CD4-positive, alpha-beta memory T cell (primary cell): ENCODE data around the gene CRELD2. TPM values are rescaled to one million over a fixed set of nuclear protein-coding genes. Genes with fewer than 3 reads are reported as not detected.
A peak's percentile ranks its signal among the peaks of the same experiment; 100 is the strongest.

Source experiments
- CTCF ChIA-PET: fragments of 350-600 bp; sonication (Branson Sonifier 250); formaldehyde crosslinking; loops from one replicate; lab custom pipeline; 2021; ENCODE audit warnings: inconsistent platforms; ENCODE audit not compliant: partially characterized antibody; lab: Charles Lee
- POLR2A ChIA-PET: fragments of 350-600 bp; sonication (Branson Sonifier 250); formaldehyde crosslinking; loops from one replicate; lab custom pipeline; 2021; ENCODE audit not compliant: partially characterized antibody; lab: Charles Lee
- DNase-seq, 5 donors: peaks; one replicate each; pipeline versions ENCODE4 v3.0.0 to v3.0.0-alpha.2; 2020 to 2022; ENCODE audit warnings: mixed read lengths in 1 of 5
- H3K27ac ChIP-seq: one replicate; pipeline ENCODE4 v1.7.0; 2013; ENCODE audit warnings: low read depth, low read length
- H3K27me3 ChIP-seq: 2 replicates; pipeline ENCODE4 v1.7.0; 2013; ENCODE audit warnings: mild to moderate bottlenecking, low read length, moderate library complexity; ENCODE audit not compliant: insufficient read depth
- H3K36me3 ChIP-seq: 2 replicates; pipeline ENCODE4 v1.7.0; 2013; ENCODE audit warnings: mild to moderate bottlenecking, low read length, moderate library complexity; ENCODE audit not compliant: insufficient read depth
- H3K4me1 ChIP-seq: 2 replicates; pipeline ENCODE4 v1.7.0; 2013; ENCODE audit warnings: mild to moderate bottlenecking, low read length, moderate library complexity; ENCODE audit not compliant: insufficient read depth
- H3K4me3 ChIP-seq, 2 donors: one replicate each; pipeline ENCODE4 v1.7.0; 2013; ENCODE audit warnings: low read length in 2 of 2, mild to moderate bottlenecking in 1 of 2
- H3K9me3 ChIP-seq, 2 donors: one replicate each; pipeline ENCODE4 v1.7.0; 2013; ENCODE audit warnings: low read length in 2 of 2, control low read depth in 1 of 2; ENCODE audit not compliant: control insufficient read depth in 1 of 2
- H3K27ac Mint-ChIP-seq, 7 donors: one replicate each; pipeline ENCODE4 v1.8.0; 2020 to 2021; ENCODE audit warnings: mixed read lengths in 7 of 7, mild to moderate bottlenecking in 6 of 7, inconsistent platforms in 3 of 7, moderate library complexity in 3 of 7
- H3K27me3 Mint-ChIP-seq, 2 donors: one replicate each; pipeline ENCODE4 v1.8.0; 2020 to 2021; ENCODE audit warnings: mixed read lengths in 2 of 2
- H3K36me3 Mint-ChIP-seq, 2 donors: one replicate each; pipeline ENCODE4 v1.8.0; 2020 to 2021; ENCODE audit warnings: mixed read lengths in 2 of 2, inconsistent platforms in 1 of 2, mild to moderate bottlenecking in 1 of 2
- H3K4me1 Mint-ChIP-seq, 4 donors: one replicate each; pipeline ENCODE4 v1.8.0; 2020 to 2021; ENCODE audit warnings: mixed read lengths in 4 of 4, mild to moderate bottlenecking in 1 of 4
- H3K4me3 Mint-ChIP-seq, 8 donors: one replicate each; pipeline ENCODE4 v1.8.0; 2020 to 2021; ENCODE audit warnings: mixed read lengths in 8 of 8, mild to moderate bottlenecking in 7 of 8, moderate library complexity in 6 of 8, inconsistent platforms in 3 of 8
- H3K9me3 Mint-ChIP-seq, 8 donors: one replicate each; pipeline ENCODE4 v1.8.0; 2020 to 2021; ENCODE audit warnings: mixed read lengths in 8 of 8, mild to moderate bottlenecking in 5 of 8, inconsistent platforms in 3 of 8, moderate library complexity in 1 of 8
- intact Hi-C: fragments of 100-400 bp; cut with micrococcal nuclease; formaldehyde crosslinking; loops from one replicate; pipeline ENCODE4 v1.15.1; 2023
- polyA plus RNA-seq, 2 donors: library from polyadenylated mRNA; unstranded; fragments of 300-500 nt; fragmentation: Illumina TruSeq; gene quantifications; one replicate each; pipeline ENCODE4 v1.2.3, GENCODE V29; 2021
- total RNA-seq, 2 experiments: library from RNA; stranded (reverse); gene quantifications; one replicate each; pipeline ENCODE4 v1.2.3, GENCODE V29; 2021

The CRELD2 gene
- total and polyA plus RNA-seq, 4 experiments from 2014 or later, result 36.0 to 46.1 (median 38.2) TPM

DNA sequence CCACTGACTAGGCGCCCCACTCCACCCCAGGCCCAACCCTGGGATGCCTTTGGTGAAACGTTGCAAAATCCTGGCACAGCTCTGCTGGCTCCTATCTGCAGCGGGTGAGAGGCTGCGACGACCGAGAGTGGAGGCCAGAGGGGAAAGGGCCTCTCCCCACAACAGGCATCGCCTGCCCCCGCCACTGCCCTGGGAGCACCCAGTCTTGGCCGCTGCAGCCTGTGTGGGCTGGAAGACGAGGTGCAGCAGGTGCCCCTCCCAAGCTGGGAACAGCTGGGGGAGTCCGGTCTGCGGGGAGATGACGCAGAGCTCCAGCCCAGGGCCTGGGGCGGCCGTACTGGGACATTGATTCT is 38.0 kb downstream of the CRELD2 start:
- H3K4me3 ChIP-seq, result no peak overlapping the region
- Mint-ChIP-seq H3K9me3 (peaks cover 0 to 2% (median 0%) of the 10 kb centered on the region in 8 donors), H3K4me1 (peaks cover 0 to 15% (median 5%) of the 10 kb centered on the region in 4 donors), H3K36me3 (peaks cover 0 to 3% of the 10 kb centered on the region in 2 donors), H3K27ac (peak overlapping the region in 1 of 7 donors; percentile 41), H3K4me3 (no peak overlapping the region), H3K27me3 (no peaks in the 10 kb centered on the region)
- no peaks in the 10 kb centered on the region for H3K9me3 ChIP-seq
- no peak overlapping the region for H3K27ac ChIP-seq
- H3K27me3 ChIP-seq, result no peaks in the 10 kb centered on the region
- no peaks in the 10 kb centered on the region for H3K36me3 ChIP-seq
- intact Hi-C loops, result no loop called here
- CTCF ChIA-PET, result interaction anchor here (1.9 kb wide), 1 partner anchor 10 kb away, joined by 5 read pairs; no protein-coding TSS in a partner anchor
- H3K4me1 ChIP-seq, result peaks cover 10% of the 10 kb centered on the region
- POLR2A ChIA-PET, result interaction anchor here (0.8 to 1.3 kb wide), 2 partner anchors 10 to 20 kb away, joined by 3 to 4 read pairs; no protein-coding TSS in a partner anchor
- peak in 1 of 5 donors; percentile 32 for DNase-seq

DNA sequence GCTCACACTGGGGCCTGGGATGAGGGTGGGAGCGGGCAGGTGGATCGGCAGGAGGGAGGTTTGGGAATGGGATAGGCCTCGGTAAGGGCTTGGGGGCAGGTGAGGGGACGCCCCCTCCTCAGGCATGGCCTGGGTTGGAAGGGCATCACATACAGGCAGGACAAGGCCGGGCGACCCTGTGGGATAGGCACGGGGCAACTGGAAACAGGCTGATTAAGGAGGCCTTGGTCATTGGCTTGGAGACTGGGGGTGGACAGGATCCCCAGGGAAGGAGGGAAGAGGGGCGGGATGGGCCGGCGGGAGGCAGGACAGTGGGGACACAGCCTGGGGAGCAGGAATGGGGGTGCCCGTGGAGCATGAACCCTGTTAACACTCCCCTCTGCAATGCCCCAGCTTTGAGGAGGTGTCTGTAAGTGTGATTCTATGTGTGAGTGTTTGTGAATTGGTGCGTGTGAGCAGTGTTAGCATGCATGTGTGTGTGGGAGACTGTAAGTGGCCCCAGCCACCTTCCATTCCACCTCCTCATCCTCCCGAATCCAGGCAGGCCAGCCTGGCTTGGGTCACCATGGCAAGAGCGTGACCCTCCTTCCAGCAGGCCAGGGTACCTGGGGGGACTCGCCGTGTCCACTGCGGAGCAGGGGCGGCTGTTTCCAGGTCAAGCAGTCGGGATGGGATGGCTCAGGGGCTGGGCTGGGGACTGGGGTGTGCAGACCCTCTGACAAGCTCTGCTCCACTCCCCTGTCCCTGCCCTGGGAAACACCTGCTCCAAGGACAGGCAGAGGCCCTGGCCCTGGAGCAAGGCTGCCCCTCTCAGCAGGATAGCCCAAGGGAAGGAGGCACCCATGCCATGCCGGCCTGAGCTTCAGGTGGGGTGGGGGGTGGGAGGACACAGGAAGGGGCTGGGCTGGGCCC is 38.7 kb downstream of the CRELD2 start:
- no peak overlapping the region for H3K4me3 ChIP-seq
- H3K27ac ChIP-seq, result no peak overlapping the region
- H3K9me3 ChIP-seq, result no peaks in the 10 kb centered on the region
- H3K4me1 Mint-ChIP-seq, result peaks cover 0 to 16% (median 7%) of the 10 kb centered on the region in 4 donors
- H3K27me3 Mint-ChIP-seq, result peaks cover 0 to 3% of the 10 kb centered on the region in 2 donors
- peaks cover 0 to 8% (median 0%) of the 10 kb centered on the region in 8 donors for H3K9me3 Mint-ChIP-seq
- H3K27ac Mint-ChIP-seq, result peak overlapping the region in 3 of 7 donors; percentile 29 to 72 (median 41)
- peak in 1 of 5 donors; percentile 30 for DNase-seq
- ChIA-PET CTCF (no interaction called here), POLR2A (interaction anchor here (2.1 to 4.4 kb wide), 2 partner anchors 10 to 20 kb away, joined by 8 to 23 read pairs; no protein-coding TSS in a partner anchor)
- no peaks in the 10 kb centered on the region for H3K27me3 ChIP-seq
- no peak overlapping the region for H3K4me3 Mint-ChIP-seq
- peaks cover 0 to 9% of the 10 kb centered on the region in 2 donors for H3K36me3 Mint-ChIP-seq
- H3K36me3 ChIP-seq, result no peaks in the 10 kb centered on the region
- intact Hi-C loops, result no loop called here
- peaks cover 10% of the 10 kb centered on the region for H3K4me1 ChIP-seq

DNA sequence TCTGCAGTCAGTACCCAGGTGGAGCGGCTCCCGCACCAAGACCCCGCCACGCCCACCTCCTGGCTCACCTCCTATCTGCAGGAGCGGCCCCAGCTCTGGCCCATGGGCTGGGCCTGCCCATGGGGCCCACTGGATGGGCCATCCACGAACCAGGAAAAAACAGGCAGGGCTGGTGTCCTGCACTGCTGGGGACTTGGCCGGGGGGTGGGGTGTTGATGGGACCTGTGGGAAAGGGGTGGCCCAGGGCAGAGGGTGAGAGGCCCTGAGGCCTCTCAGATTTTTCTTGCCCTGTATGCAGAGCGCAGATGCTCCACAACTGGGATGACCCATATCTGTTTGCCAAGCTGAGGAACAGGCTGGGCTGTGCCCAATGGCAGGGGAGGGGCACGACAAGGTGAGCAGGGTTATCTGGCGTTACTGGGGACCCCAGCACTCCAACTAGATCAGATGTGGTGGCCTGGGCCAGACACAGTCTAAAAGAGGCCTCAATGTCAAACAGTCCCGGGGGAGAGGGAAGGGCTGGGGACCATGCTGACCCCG is 39.5 kb downstream of the CRELD2 start:
- H3K4me3 ChIP-seq, result no peak overlapping the region
- H3K4me3 Mint-ChIP-seq, result peak overlapping the region in 3 of 8 donors; percentile 1 to 36 (median 31)
- peaks cover 0 to 8% (median 0%) of the 10 kb centered on the region in 8 donors for H3K9me3 Mint-ChIP-seq
- POLR2A ChIA-PET, result interaction anchor here (2.1 to 4.4 kb wide), 2 partner anchors 11 to 21 kb away, joined by 8 to 23 read pairs; no protein-coding TSS in a partner anchor
- H3K27me3 Mint-ChIP-seq, result peaks cover 0 to 3% of the 10 kb centered on the region in 2 donors
- peaks cover 5% of the 10 kb centered on the region for H3K36me3 ChIP-seq
- CTCF ChIA-PET, result no interaction called here
- DNase-seq, result peak in 1 of 5 donors; percentile 32
- no peak overlapping the region for H3K27ac ChIP-seq
- no peaks in the 10 kb centered on the region for H3K9me3 ChIP-seq
- H3K36me3 Mint-ChIP-seq, result peaks cover 0 to 12% of the 10 kb centered on the region in 2 donors
- H3K27me3 ChIP-seq, result no peaks in the 10 kb centered on the region
- H3K27ac Mint-ChIP-seq, result peak overlapping the region in 5 of 7 donors; percentile 14 to 90 (median 50)
- intact Hi-C loops, result no loop called here
- peaks cover 0 to 20% (median 9%) of the 10 kb centered on the region in 4 donors for H3K4me1 Mint-ChIP-seq
- H3K4me1 ChIP-seq, result peaks cover 16% of the 10 kb centered on the region

DNA sequence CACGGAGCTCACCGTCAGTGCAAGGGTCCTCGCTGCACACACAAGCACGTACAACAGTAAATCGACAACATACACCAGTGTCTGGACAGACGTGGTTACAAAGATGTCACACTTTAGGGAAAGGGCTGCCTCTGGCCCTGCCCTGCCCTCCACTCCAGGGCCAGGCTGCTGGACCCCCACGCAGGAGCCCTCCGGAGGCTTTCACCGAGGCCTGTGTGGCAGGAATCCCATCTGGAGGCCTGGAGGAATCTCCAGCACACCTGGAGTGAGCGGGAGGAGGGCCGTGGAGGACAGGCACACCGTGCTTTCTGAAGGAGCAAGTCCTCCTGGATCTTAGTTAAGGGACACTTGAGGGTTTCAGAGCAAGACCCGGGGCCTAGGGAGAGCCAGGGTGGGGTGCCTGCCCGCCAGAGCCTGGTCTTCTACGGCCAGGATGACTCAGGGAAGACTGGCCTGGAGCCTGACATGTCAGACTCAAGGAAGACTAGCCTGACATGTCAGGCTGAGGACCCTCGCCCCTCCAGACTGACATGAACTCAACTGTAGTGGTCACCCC is 40.0 kb downstream of the CRELD2 start:
- ChIA-PET POLR2A (interaction anchor here (2.1 to 5.7 kb wide), 4 partner anchors 12 to 26 kb away, joined by 8 to 90 read pairs (median 38); no protein-coding TSS in a partner anchor), CTCF (interaction anchor here (1.0 kb wide), 1 partner anchor 22 kb away, joined by 3 read pairs; no protein-coding TSS in a partner anchor)
- H3K27ac ChIP-seq, result no peak overlapping the region
- peaks cover 21% of the 10 kb centered on the region for H3K4me1 ChIP-seq
- Mint-ChIP-seq H3K27ac (peak overlapping the region; percentile 14 to 93 (median 61)), H3K4me1 (peaks cover 0 to 26% (median 12%) of the 10 kb centered on the region in 4 donors), H3K27me3 (peaks cover 0 to 3% of the 10 kb centered on the region in 2 donors), H3K36me3 (peaks cover under 1 to 15% of the 10 kb centered on the region in 2 donors), H3K4me3 (peak overlapping the region in 2 of 8 donors; percentile 62 to 82), H3K9me3 (peaks cover 0 to 8% (median 0%) of the 10 kb centered on the region in 8 donors)
- no peaks in the 10 kb centered on the region for H3K27me3 ChIP-seq
- no peak overlapping the region for H3K4me3 ChIP-seq
- H3K9me3 ChIP-seq, result no peaks in the 10 kb centered on the region
- H3K36me3 ChIP-seq, result peaks cover 11% of the 10 kb centered on the region
- no peak for DNase-seq
- intact Hi-C loops, result no loop called here

DNA sequence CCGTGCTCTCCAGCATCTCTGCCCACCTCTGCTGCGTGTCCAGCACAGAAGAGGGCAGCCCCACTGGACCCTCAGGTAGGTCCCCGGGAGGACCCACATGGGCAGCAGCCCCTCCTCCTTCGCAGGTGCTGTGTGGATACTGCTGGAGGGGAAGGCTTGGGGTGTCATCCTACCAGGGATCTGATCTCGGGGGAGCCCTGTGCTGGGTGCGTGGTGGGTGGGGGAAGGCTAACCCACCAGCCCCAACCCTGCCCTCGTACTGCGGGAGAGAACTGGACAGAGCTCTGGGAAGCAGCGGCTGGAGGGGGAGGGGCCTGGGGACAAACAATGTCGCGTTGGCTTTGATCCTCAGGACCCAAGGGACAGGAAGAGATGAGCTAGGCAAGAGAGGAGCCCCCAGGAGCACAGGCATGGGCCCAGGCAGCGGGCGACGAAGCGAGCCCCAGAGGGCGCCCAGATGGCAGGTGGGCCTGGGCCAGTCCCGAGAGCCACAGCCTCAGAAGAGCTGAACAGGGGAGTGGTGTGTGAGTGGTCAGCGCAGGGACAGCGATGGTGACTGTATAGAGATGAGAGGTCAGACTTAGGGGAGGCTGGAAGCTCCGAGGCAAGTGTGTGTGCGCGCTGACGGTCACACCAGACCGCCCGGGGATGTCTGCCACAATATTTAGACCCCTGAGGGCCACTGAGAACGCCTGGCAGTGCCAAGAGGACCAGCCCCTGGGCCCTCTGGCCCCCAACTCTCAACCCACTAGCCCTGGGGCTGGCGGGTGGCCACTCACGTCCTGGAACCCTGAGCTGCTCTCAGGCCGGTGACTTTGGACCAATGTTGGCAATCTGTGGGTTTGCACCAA is 40.7 kb downstream of the CRELD2 start:
- peak overlapping the region; percentile 68 to 82 (median 77) for H3K4me3 Mint-ChIP-seq
- H3K4me1 ChIP-seq, result peaks cover 28% of the 10 kb centered on the region
- H3K27ac ChIP-seq, result peak overlapping the region; percentile 98
- H3K27me3 ChIP-seq, result no peaks in the 10 kb centered on the region
- no peaks in the 10 kb centered on the region for H3K9me3 ChIP-seq
- peaks cover 6 to 23% of the 10 kb centered on the region in 2 donors for H3K36me3 Mint-ChIP-seq
- peaks cover 0 to 8% (median 0%) of the 10 kb centered on the region in 8 donors for H3K9me3 Mint-ChIP-seq
- POLR2A ChIA-PET, result interaction anchor here (1.0 to 5.7 kb wide), 8 partner anchors 7 to 59 kb away, joined by 3 to 90 read pairs (median 25); no protein-coding TSS in a partner anchor
- H3K36me3 ChIP-seq, result peaks cover 16% of the 10 kb centered on the region
- DNase-seq, result peak in 1 of 5 donors; percentile 48
- H3K27me3 Mint-ChIP-seq, result peaks cover 0 to 3% of the 10 kb centered on the region in 2 donors
- peaks cover 4 to 33% (median 17%) of the 10 kb centered on the region in 4 donors for H3K4me1 Mint-ChIP-seq
- peak overlapping the region in 1 of 2 donors; percentile 66 for H3K4me3 ChIP-seq
- intact Hi-C loops, result no loop called here
- peak overlapping the region; percentile 61 to 93 (median 88) for H3K27ac Mint-ChIP-seq
- CTCF ChIA-PET, result interaction anchor here (0.8 to 1.0 kb wide), 2 partner anchors 23 to 153 kb away, joined by 3 read pairs; no protein-coding TSS in a partner anchor

DNA sequence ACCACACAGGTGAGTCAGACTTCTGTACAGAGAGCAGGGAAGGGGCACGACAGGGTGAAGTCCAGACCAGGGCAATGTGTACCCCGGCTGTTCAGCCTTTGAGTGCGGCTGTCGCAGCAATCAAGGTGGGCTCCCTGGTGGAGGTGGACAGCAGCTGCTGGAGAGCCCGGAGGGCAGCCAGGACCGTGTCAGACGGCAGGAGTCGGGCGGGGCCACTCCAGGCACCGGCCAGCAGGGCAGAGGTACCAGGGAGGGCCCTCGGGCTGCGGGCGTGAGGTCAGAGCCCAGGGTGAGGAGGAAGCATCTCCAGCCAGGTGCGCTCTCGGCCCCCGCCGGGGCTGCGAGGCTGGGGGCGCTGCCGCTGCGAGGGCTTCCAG is 41.3 kb downstream of the CRELD2 start:
- Histone ChIP-seq H3K4me1 (peaks cover 31% of the 10 kb centered on the region), H3K9me3 (no peaks in the 10 kb centered on the region), H3K27ac (peak overlapping the region; percentile 98), H3K36me3 (peaks cover 22% of the 10 kb centered on the region), H3K27me3 (no peaks in the 10 kb centered on the region), H3K4me3 (peak overlapping the region in 1 of 2 donors; percentile 66)
- H3K27me3 Mint-ChIP-seq, result peaks cover 0 to 3% of the 10 kb centered on the region in 2 donors
- H3K36me3 Mint-ChIP-seq, result peaks cover 6 to 23% of the 10 kb centered on the region in 2 donors
- peaks cover 4 to 39% (median 17%) of the 10 kb centered on the region in 4 donors for H3K4me1 Mint-ChIP-seq
- ChIA-PET POLR2A (interaction anchor here (0.7 to 5.7 kb wide), 19 partner anchors 8 to 662 kb away, joined by 3 to 90 read pairs (median 6); no protein-coding TSS in a partner anchor), CTCF (interaction anchor here (0.8 to 2.9 kb wide), 3 partner anchors 23 to 154 kb away, joined by 3 to 8 read pairs (median 3); no protein-coding TSS in a partner anchor)
- H3K9me3 Mint-ChIP-seq, result peaks cover 0 to 8% (median 0%) of the 10 kb centered on the region in 8 donors
- peak overlapping the region; percentile 68 to 82 (median 77) for H3K4me3 Mint-ChIP-seq
- H3K27ac Mint-ChIP-seq, result peak overlapping the region; percentile 61 to 93 (median 88)
- peak in 1 of 5 donors; percentile 67 for DNase-seq
- intact Hi-C loops, result loop anchor here (1.0 to 5.0 kb wide), 2 partner anchors 23 to 122 kb away; no protein-coding TSS in a partner anchor
